BJ (cell line): Measurements from ENCODE around the gene ATP8A2. TPM values are rescaled to one million over a fixed set of nuclear protein-coding genes. Genes with fewer than 3 reads are reported as not detected.

Source experiments
- CTCF ChIA-PET: fragments of 350-600 bp; formaldehyde crosslinking; extraction: SDS; loops from one replicate; lab custom pipeline; 2021; ENCODE audit warnings: antibody characterized with exemption, inconsistent platforms; lab: Yijun Ruan, JAX
- POLR2A ChIA-PET: fragments of 300-600 bp; sonication (Branson Sonifier 250); formaldehyde crosslinking; extraction: SDS; loops from one replicate; lab custom pipeline; 2021; ENCODE audit warnings: antibody characterized with exemption; lab: Charles Lee
- DNase-seq: peaks from one replicate; pipeline ENCODE4 v3.0.0-alpha.2; 2011; ENCODE audit warnings: low read depth
- H3K27me3 ChIP-seq: 2 replicates; pipeline ENCODE4 v1.6.0; 2011; ENCODE audit warnings: low read length; ENCODE audit not compliant: control insufficient read depth, insufficient read depth
- H3K36me3 ChIP-seq: 2 replicates; pipeline ENCODE4 v1.5.1; 2011; ENCODE audit warnings: low read length; ENCODE audit not compliant: control insufficient read depth, insufficient read depth
- H3K4me3 ChIP-seq: 2 replicates; pipeline ENCODE4 v1.5.1; 2011; ENCODE audit warnings: low read depth, mild to moderate bottlenecking, control low read depth, low read length
- polyA plus RNA-seq: library from polyadenylated mRNA; depleted of rRNA; stranded (reverse); fragments of >200 nt; gene quantifications from 2 replicates; pipeline ENCODE4 v1.2.3, GENCODE V29; 2011
- TF ChIP-seq, protein P1 (sequence below): IDR thresholded peaks from 2 replicates; pipeline ENCODE4 v1.5.1; 2011; ENCODE audit warnings: low read depth, mild to moderate bottlenecking, control low read depth, inconsistent platforms, low read length, moderate library complexity; ENCODE audit not compliant: insufficient read depth

Gene ATP8A2
- polyA plus RNA-seq, 1 experiment: 0.02 TPM

DNA sequence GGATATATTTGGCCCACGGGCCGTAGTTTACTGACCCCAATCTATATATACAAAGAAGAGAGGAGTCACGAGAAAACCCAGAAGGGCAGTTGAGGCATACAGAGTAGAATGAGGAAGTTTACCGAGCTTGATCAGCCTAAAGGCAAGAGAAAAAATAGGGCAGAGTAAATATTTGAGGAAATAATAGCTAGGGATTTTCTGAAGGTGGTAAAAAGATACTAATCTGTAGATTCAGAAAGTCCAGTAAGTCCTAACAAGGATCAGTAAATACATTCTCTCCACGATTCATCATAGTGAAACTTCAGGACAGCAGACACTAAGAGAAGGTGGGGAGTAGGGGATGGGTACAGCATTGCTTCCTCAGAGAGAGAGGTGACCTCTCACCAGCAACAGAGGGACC lies 248.1 kb downstream of the ATP8A2 start:
- CTCF ChIA-PET: no interaction called here

GRCh38 chr13:25625414-25625813 lies 253.6 kb downstream of the ATP8A2 start:
- DNase-seq: no peak
- ChIA-PET POLR2A (no interaction called here), CTCF (no interaction called here)

More for the DNA sequence above, 248.1 kb downstream of the ATP8A2 start:
- DNase-seq: no peak
- POLR2A ChIA-PET: no interaction called here
- Histone ChIP-seq H3K27me3 (no peaks in the 10 kb centered on the region), H3K36me3 (no peaks in the 10 kb centered on the region), H3K4me3 (no peak overlapping the region)
- TF ChIP-seq, protein P1, sequence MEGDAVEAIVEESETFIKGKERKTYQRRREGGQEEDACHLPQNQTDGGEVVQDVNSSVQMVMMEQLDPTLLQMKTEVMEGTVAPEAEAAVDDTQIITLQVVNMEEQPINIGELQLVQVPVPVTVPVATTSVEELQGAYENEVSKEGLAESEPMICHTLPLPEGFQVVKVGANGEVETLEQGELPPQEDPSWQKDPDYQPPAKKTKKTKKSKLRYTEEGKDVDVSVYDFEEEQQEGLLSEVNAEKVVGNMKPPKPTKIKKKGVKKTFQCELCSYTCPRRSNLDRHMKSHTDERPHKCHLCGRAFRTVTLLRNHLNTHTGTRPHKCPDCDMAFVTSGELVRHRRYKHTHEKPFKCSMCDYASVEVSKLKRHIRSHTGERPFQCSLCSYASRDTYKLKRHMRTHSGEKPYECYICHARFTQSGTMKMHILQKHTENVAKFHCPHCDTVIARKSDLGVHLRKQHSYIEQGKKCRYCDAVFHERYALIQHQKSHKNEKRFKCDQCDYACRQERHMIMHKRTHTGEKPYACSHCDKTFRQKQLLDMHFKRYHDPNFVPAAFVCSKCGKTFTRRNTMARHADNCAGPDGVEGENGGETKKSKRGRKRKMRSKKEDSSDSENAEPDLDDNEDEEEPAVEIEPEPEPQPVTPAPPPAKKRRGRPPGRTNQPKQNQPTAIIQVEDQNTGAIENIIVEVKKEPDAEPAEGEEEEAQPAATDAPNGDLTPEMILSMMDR: no peak

DNA sequence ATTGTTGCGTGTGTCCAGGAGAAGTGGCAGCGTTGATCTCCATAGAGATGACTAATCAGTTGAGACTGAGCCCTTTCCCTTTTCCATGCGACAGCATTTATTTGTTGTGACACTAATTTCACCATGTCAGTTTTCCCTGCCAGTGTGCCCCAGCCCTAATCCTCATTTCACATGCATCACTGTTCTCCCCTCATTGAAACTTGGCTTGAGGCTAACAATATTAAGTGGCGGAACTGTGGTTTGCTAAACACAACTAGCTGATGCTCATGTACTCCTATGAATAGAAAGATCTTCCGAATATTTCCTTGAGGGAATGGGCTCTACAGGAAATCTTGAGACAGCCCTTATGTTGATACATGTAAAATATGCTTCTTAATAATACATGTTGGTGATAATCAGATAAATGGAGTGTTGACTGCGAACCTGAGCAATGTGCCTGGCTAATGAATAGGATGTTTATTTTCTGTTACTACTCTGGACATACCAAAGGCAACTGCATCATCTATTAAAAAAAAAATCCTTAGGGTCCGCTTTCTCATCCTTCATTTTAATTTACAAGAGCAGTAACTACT lies 258.6 kb downstream of the ATP8A2 start:
- POLR2A ChIA-PET: no interaction called here

More at GRCh38 chr13:25625414-25625813, 253.6 kb downstream of the ATP8A2 start:
- H3K27me3 ChIP-seq: no peaks in the 10 kb centered on the region
- H3K4me3 ChIP-seq: no peak overlapping the region
- TF ChIP-seq, protein P1: no peak
- no peaks in the 10 kb centered on the region for H3K36me3 ChIP-seq

GRCh38 chr13:25632166-25632888 lies 260.6 kb downstream of the ATP8A2 start:
- POLR2A ChIA-PET: no interaction called here
- Histone ChIP-seq H3K4me3 (no peak overlapping the region), H3K27me3 (no peaks in the 10 kb centered on the region), H3K36me3 (no peaks in the 10 kb centered on the region)
- CTCF ChIA-PET: no interaction called here
- no peak for DNase-seq
- TF ChIP-seq, protein P1: no peak

More for the DNA sequence above, 258.6 kb downstream of the ATP8A2 start:
- no peak overlapping the region for H3K4me3 ChIP-seq
- no peaks in the 10 kb centered on the region for H3K36me3 ChIP-seq
- TF ChIP-seq, protein P1: no peak
- CTCF ChIA-PET: no interaction called here
- no peak for DNase-seq
- H3K27me3 ChIP-seq: no peaks in the 10 kb centered on the region

DNA sequence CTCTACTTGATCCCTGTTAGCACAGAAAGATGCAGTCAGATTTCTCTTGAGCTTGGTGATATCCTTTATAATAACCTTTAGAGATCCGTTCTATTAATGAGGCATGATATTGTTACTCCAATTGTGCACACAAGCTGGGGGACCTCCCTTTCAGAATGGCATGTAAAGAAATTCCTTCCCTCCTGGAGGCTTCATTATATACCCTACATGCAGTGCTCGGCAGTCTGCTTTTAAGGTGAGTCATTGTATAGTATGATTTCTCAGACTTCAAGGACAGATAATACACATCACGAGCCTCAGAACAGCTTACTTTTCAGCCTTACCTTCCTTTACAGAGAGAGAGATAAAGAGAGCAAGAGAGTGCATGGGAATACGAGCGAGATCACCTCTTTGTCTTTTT lies 261.3 kb downstream of the ATP8A2 start:
- Histone ChIP-seq H3K36me3 (no peaks in the 10 kb centered on the region), H3K4me3 (no peak overlapping the region), H3K27me3 (no peaks in the 10 kb centered on the region)
- TF ChIP-seq, protein P1: no peak
- ChIA-PET CTCF (no interaction called here), POLR2A (no interaction called here)
- DNase-seq: no peak
